Endothelial cell of umbilical vein (primary cell): ENCODE data around the gene CAPN7. TPM values are rescaled to one million over a fixed set of nuclear protein-coding genes. Genes with fewer than 3 reads are reported as not detected.

Experiments
- BruUV-seq: library from RNA; stranded (reverse); fragments of 400-500 nt; replicated peaks from 2 replicates; lab custom pipeline; 2021; lab: Mats Ljungman, UMichigan
- CTCF ChIA-PET: fragments of 300-600, 350-600 bp; sonication (Branson Sonifier 250); formaldehyde crosslinking; loops from one replicate; lab custom pipeline; 2021; ENCODE audit warnings: antibody characterized with exemption, inconsistent platforms; lab: Charles Lee
- POLR2A ChIA-PET: fragments of 300-600, 350-600 bp; sonication (Branson Sonifier 250); formaldehyde crosslinking; loops from one replicate; lab custom pipeline; 2021; ENCODE audit warnings: antibody characterized with exemption, inconsistent platforms; lab: Charles Lee
- DNase-seq: peaks from one replicate; pipeline ENCODE4 v3.0.0-alpha.2; 2011; ENCODE audit warnings: low read depth, low spot score
- FAIRE-seq: peaks from 2 replicates; lab custom pipeline; 2011; peaks lifted over from hg19 to GRCh38; lab: Jason Lieb, UNC
- H2AFZ ChIP-seq: 2 replicates; pipeline ENCODE4 v1.6.0; 2012; ENCODE audit warnings: low read depth, low read length, control low read depth, inconsistent platforms
- H3K27ac ChIP-seq: 2 replicates; pipeline ENCODE4 v1.5.1; 2011; ENCODE audit warnings: low read depth, mild to moderate bottlenecking, control low read depth, low read length, moderate library complexity; ENCODE audit not compliant: insufficient read depth
- H3K27me3 ChIP-seq, 2 experiments: 2 replicates each; pipeline versions ENCODE4 v1.6.0 to v1.6.1; 2011; ENCODE audit warnings: low read length in 2 of 2, mixed read lengths in 1 of 2; ENCODE audit not compliant: control insufficient read depth in 2 of 2, insufficient read depth in 2 of 2
- H3K36me3 ChIP-seq, 2 experiments: 2 replicates in 1 of 2; 3 replicates in 1 of 2; pipeline ENCODE4 v1.5.1; 2011; ENCODE audit warnings: low read length in 2 of 2, mild to moderate bottlenecking in 1 of 2, moderate library complexity in 1 of 2; ENCODE audit not compliant: control insufficient read depth in 2 of 2, insufficient read depth in 2 of 2; ENCODE audit errors: extremely low read depth in 1 of 2
- H3K4me1 ChIP-seq: 3 replicates; pipeline ENCODE4 v1.5.1; 2011; ENCODE audit warnings: mild to moderate bottlenecking, low read length; ENCODE audit not compliant: control insufficient read depth, insufficient read depth; ENCODE audit errors: extremely low read depth
- H3K4me2 ChIP-seq: 2 replicates; pipeline ENCODE4 v1.6.1; 2011; ENCODE audit warnings: low read length, control low read depth, mixed read lengths; ENCODE audit not compliant: insufficient read depth
- H3K4me3 ChIP-seq, 3 experiments: fragments of 200-600 bp in 1 of 3; sonication (generic), shearing (Covaris generic) in 1 of 3; replicated peaks in 1 of 3; 2 replicates each; pipeline ENCODE4 v1.5.1; 2011 to 2016; ENCODE audit warnings: control low read depth in 3 of 3, low read length in 3 of 3, mild to moderate bottlenecking in 2 of 3, inconsistent platforms in 1 of 3, low read depth in 1 of 3, moderate library complexity in 1 of 3; ENCODE audit not compliant: insufficient read depth in 1 of 3
- H3K79me2 ChIP-seq: 2 replicates; pipeline ENCODE4 v1.6.0; 2012; ENCODE audit warnings: low read length, inconsistent platforms; ENCODE audit not compliant: control insufficient read depth, insufficient read depth
- H3K9ac ChIP-seq: replicated peaks from 2 replicates; pipeline ENCODE3; 2011; ENCODE audit warnings: low read length, control low read depth; ENCODE audit not compliant: insufficient read depth; ENCODE audit errors: extremely low read depth
- H3K9me1 ChIP-seq: replicated peaks from 3 replicates; pipeline ENCODE4 v1.6.0; 2011; ENCODE audit warnings: mild to moderate bottlenecking, low read length; ENCODE audit not compliant: control insufficient read depth, insufficient read depth; ENCODE audit errors: extremely low read depth
- H3K9me3 ChIP-seq: replicated peaks from 2 replicates; pipeline ENCODE4 v1.5.1; 2012; ENCODE audit warnings: low read length, inconsistent platforms; ENCODE audit not compliant: control insufficient read depth, insufficient read depth
- H4K20me1 ChIP-seq: replicated peaks from 2 replicates; pipeline ENCODE3; 2011; ENCODE audit warnings: mild to moderate bottlenecking, low read length; ENCODE audit not compliant: control insufficient read depth, insufficient read depth; ENCODE audit errors: extremely low read depth
- CTCF ChIP-seq, 2 donors: IDR thresholded peaks; 1 replicate in 1 of 2; 2 replicates in 1 of 2; pipeline ENCODE4 v1.5.1; 2011; ENCODE audit warnings: low read length in 2 of 2, mild to moderate bottlenecking in 2 of 2, moderate library complexity in 2 of 2, control low read depth in 1 of 2, inconsistent platforms in 1 of 2, low read depth in 1 of 2; ENCODE audit not compliant: insufficient read depth in 1 of 2; ENCODE audit errors: extremely low read depth in 1 of 2
- EZH2 ChIP-seq: IDR thresholded peaks from 2 replicates; pipeline ENCODE4 v1.6.1; 2012; ENCODE audit warnings: borderline replicate concordance, low read depth, mild to moderate bottlenecking, moderate library complexity, low read length, inconsistent platforms; ENCODE audit not compliant: severe bottlenecking
- GATA2 ChIP-seq: IDR thresholded peaks from 2 replicates; pipeline ENCODE4 v1.7.0; 2011; ENCODE audit warnings: low read depth, mild to moderate bottlenecking, moderate library complexity, mixed read lengths, low read length; ENCODE audit not compliant: insufficient read length, insufficient read depth
- JUN ChIP-seq: IDR thresholded peaks from 2 replicates; pipeline ENCODE4 v1.6.1; 2011; ENCODE audit warnings: borderline replicate concordance, low read depth; ENCODE audit not compliant: insufficient read length, insufficient read depth
- MAX ChIP-seq: IDR thresholded peaks from 2 replicates; pipeline ENCODE4 v1.6.1; 2011; ENCODE audit not compliant: insufficient read depth, insufficient read length
- MYC ChIP-seq: IDR thresholded peaks from one replicate; pipeline ENCODE4 v1.6.1; 2011; ENCODE audit warnings: mild to moderate bottlenecking, low read depth, low read length
- POLR2A ChIP-seq: IDR thresholded peaks from 2 replicates; pipeline ENCODE4 v1.6.1; 2012; ENCODE audit warnings: low read depth, mild to moderate bottlenecking, control low read depth, low read length
- POLR2AphosphoS5 ChIP-seq: IDR thresholded peaks from 2 replicates; pipeline ENCODE4 v1.6.1; 2012; ENCODE audit warnings: low read depth, mild to moderate bottlenecking, control low read depth, low read length, moderate library complexity; ENCODE audit not compliant: insufficient read depth
- dilution Hi-C: fragments of 300-500 bp; cut with MboI; formaldehyde crosslinking; loops from one replicate; pipeline ENCODE4 v1.15.0; 2019; ENCODE audit warnings: low sequenced_read_pairs; ENCODE audit not compliant: extremely low pct_ligation_motif_present
- intact Hi-C: fragments of 100-400 bp; cut with micrococcal nuclease; formaldehyde crosslinking; loops from one replicate; pipeline ENCODE4 v1.10.0; 2022
- polyA plus RNA-seq, 4 experiments: library from polyadenylated mRNA; depleted of rRNA in 3 of 4; stranded (reverse) in 3 of 4; unstranded in 1 of 4; fragments of >200 nt; gene quantifications; 2 replicates each; pipeline versions ENCODE4 v1.2.1 to v1.2.3, GENCODE V29; 2011 to 2012; ENCODE audit warnings: missing spikeins in 1 of 4
- total RNA-seq: library from RNA; stranded (reverse); gene quantifications from 2 replicates; pipeline ENCODE4 v1.2.3, GENCODE V29; 2021

CAPN7 gene
- total and polyA plus RNA-seq, 2 donors (not counting 3 experiments of a cell fraction or from before 2014, with no cell fraction given): 13.2 to 32.7 TPM

- peaks cover 15 to 41% of the 10 kb centered on the region in 2 experiments for H3K36me3 ChIP-seq
These were observed 14.6 kb downstream of the CAPN7 start for GRCh38 chr3:15220661-15221060.

More at GRCh38 chr3:15220661-15221060, 14.6 kb downstream of the CAPN7 start:
- Histone ChIP-seq H3K4me2 (no peak overlapping the region), H4K20me1 (no peaks in the 10 kb centered on the region), H3K9ac (no peak overlapping the region), H3K9me3 (no peaks in the 10 kb centered on the region), H3K79me2 (no peaks in the 10 kb centered on the region), H3K4me1 (no peaks in the 10 kb centered on the region), H3K27me3 (no peaks in the 10 kb centered on the region), H2AFZ (no peak overlapping the region), H3K9me1 (no peaks in the 10 kb centered on the region), H3K27ac (no peak overlapping the region), H3K4me3 (no peak overlapping the region)
- POLR2A ChIA-PET: no interaction called here
- intact Hi-C loops: no loop called here
- no TSS peak for BruUV-seq
- CTCF ChIA-PET: interaction anchor here (1.4 to 2.7 kb wide), 3 partner anchors 8 to 185 kb away, joined by 4 to 8 read pairs (median 4); no protein-coding TSS in a partner anchor
- TF ChIP-seq CTCF (IDR thresholded peaks at IDR 0.05; ENCODE audit: extremely low read depth in 1 of 2, insufficient read depth in 1 of 2, low read depth in 1 of 2, low read length in 2 of 2) (no peak), POLR2AphosphoS5 (no peak), POLR2A (no peak), MYC (no peak), EZH2 (no peak), JUN (no peak), GATA2 (no peak), MAX (no peak)
- FAIRE-seq (no peak), DNase-seq (no peak)
- dilution Hi-C loops: no loop called here
